ENCODE measurements around the gene NRP1.

NRP1 gene

GRCh38 chr10:33371234-33371633, 36.8 kb upstream of the NRP1 start:
- no peak for ATAC-seq
- TF ChIP-seq PPARA (CRISPR knock-in tag; IDR thresholded peaks at IDR 0.05; ENCODE audit: borderline replicate concordance), result no peak
- TF ChIP-seq ESRRG (CRISPR knock-in tag; IDR thresholded peaks at IDR 0.05), result no peak
- TF ChIP-seq CREB5 (CRISPR knock-in tag; IDR thresholded peaks at IDR 0.05; ENCODE audit: low read depth), result no peak
- TF ChIP-seq ZNF70 (CRISPR knock-in tag; IDR thresholded peaks at IDR 0.05), result no peak
- TF ChIP-seq CSDC2 (CRISPR knock-in tag; IDR thresholded peaks at IDR 0.05), result no peak
- no peak for TF ChIP-seq TCF4 (CRISPR knock-in tag; IDR thresholded peaks at IDR 0.05; ENCODE audit: borderline replicate concordance)
- TF ChIP-seq ZNF565 (CRISPR knock-in tag; conservative IDR thresholded peaks at IDR 0.05; ENCODE audit: low read depth), result no peak
- no peak for TF ChIP-seq ZFP30 (CRISPR knock-in tag; IDR thresholded peaks at IDR 0.05)
- TF ChIP-seq POU6F1 (CRISPR knock-in tag; IDR thresholded peaks at IDR 0.05; ENCODE audit: borderline replicate concordance, low read depth), result no peak
- no peak for TF ChIP-seq ZC3H10 (CRISPR knock-in tag; IDR thresholded peaks at IDR 0.05)
- TF ChIP-seq GLIS3 (CRISPR knock-in tag; IDR thresholded peaks at IDR 0.05), result no peak
- TF ChIP-seq TSHZ2 (CRISPR knock-in tag; IDR thresholded peaks at IDR 0.05), result no peak
- no peak for TF ChIP-seq TOX (CRISPR knock-in tag; IDR thresholded peaks at IDR 0.05; ENCODE audit: borderline replicate concordance)
- TF ChIP-seq ZFP3 (CRISPR knock-in tag; IDR thresholded peaks at IDR 0.05), result no peak

- TF ChIP-seq CSDC2 (CRISPR knock-in tag; IDR thresholded peaks at IDR 0.05), result no peak
- TF ChIP-seq ISL1 (CRISPR knock-in tag; IDR thresholded peaks at IDR 0.05), result no peak
- no peak for TF ChIP-seq OSR1 (CRISPR knock-in tag; IDR thresholded peaks at IDR 0.05)
- TF ChIP-seq ZNF70 (CRISPR knock-in tag; IDR thresholded peaks at IDR 0.05), result no peak
- no peak for TF ChIP-seq ZFP30 (CRISPR knock-in tag; IDR thresholded peaks at IDR 0.05)
- no peak for TF ChIP-seq ZFP3 (CRISPR knock-in tag; IDR thresholded peaks at IDR 0.05)
- no peak for ATAC-seq
Measured at GRCh38 chr10:33370434-33370930, 36.0 kb upstream of the NRP1 start.

- no peak for ATAC-seq
- TF ChIP-seq SNAI2 (CRISPR knock-in tag; IDR thresholded peaks at IDR 0.05), result no peak
- no peak for TF ChIP-seq ZFP3 (CRISPR knock-in tag; IDR thresholded peaks at IDR 0.05)
- no peak for TF ChIP-seq PATZ1 (CRISPR knock-in tag; IDR thresholded peaks at IDR 0.05; ENCODE audit: borderline replicate concordance)
- no peak for TF ChIP-seq CSDC2 (CRISPR knock-in tag; IDR thresholded peaks at IDR 0.05)
- no peak for TF ChIP-seq TOX (CRISPR knock-in tag; IDR thresholded peaks at IDR 0.05; ENCODE audit: borderline replicate concordance)
- no peak for TF ChIP-seq TSHZ2 (CRISPR knock-in tag; IDR thresholded peaks at IDR 0.05)
- TF ChIP-seq POU6F1 (CRISPR knock-in tag; IDR thresholded peaks at IDR 0.05; ENCODE audit: borderline replicate concordance, low read depth), result no peak
- TF ChIP-seq RARB (CRISPR knock-in tag; IDR thresholded peaks at IDR 0.05), result no peak
- TF ChIP-seq ESRRG (CRISPR knock-in tag; IDR thresholded peaks at IDR 0.05), result no peak
- no peak for TF ChIP-seq ISL1 (CRISPR knock-in tag; IDR thresholded peaks at IDR 0.05)
- no peak for TF ChIP-seq PPARA (CRISPR knock-in tag; IDR thresholded peaks at IDR 0.05; ENCODE audit: borderline replicate concordance)
- TF ChIP-seq CSRNP3 (CRISPR knock-in tag; IDR thresholded peaks at IDR 0.05), result no peak
- TF ChIP-seq ZC3H10 (CRISPR knock-in tag; IDR thresholded peaks at IDR 0.05), result no peak
- TF ChIP-seq CREB5 (CRISPR knock-in tag; IDR thresholded peaks at IDR 0.05; ENCODE audit: low read depth), result no peak
- no peak for TF ChIP-seq ARNTL (CRISPR knock-in tag; IDR thresholded peaks at IDR 0.05; ENCODE audit: borderline replicate concordance, low read depth)
- TF ChIP-seq BACH2 (CRISPR knock-in tag; IDR thresholded peaks at IDR 0.05; ENCODE audit: borderline replicate concordance), result no peak
Measured at GRCh38 chr10:33368086-33368485, 33.6 kb upstream of the NRP1 start.
